GM12875 (cell line): ENCODE results near the gene COL8A2.

Source experiments
- H3K4me3 ChIP-seq: one replicate; pipeline ENCODE4 v1.5.1; 2011; ENCODE audit warnings: low read depth, low read length, control low read depth
- CTCF ChIP-seq: IDR thresholded peaks from 2 replicates; pipeline ENCODE4 v1.5.1; 2011; ENCODE audit warnings: low read depth, mild to moderate bottlenecking, control low read depth, inconsistent platforms, low read length, moderate library complexity, borderline replicate concordance; ENCODE audit not compliant: insufficient read depth

The COL8A2 gene

GRCh38 chr1:36144413-36144812 lies 19.4 kb upstream of the COL8A2 start:
- TF ChIP-seq CTCF, result no peak
- no peak overlapping the region for H3K4me3 ChIP-seq

- TF ChIP-seq CTCF, result no peak
- H3K4me3 ChIP-seq, result no peak overlapping the region
Measured at GRCh38 chr1:36143424-36143823, 18.4 kb upstream of the COL8A2 start.

- no peak for TF ChIP-seq CTCF
- H3K4me3 ChIP-seq, result no peak overlapping the region
Measured at GRCh38 chr1:36142121-36142520, 17.1 kb upstream of the COL8A2 start.

- TF ChIP-seq CTCF, result no peak
- H3K4me3 ChIP-seq, result no peak overlapping the region
Measured at GRCh38 chr1:36139521-36139920, 14.5 kb upstream of the COL8A2 start.

- TF ChIP-seq CTCF, result no peak
- no peak overlapping the region for H3K4me3 ChIP-seq
Measured at GRCh38 chr1:36137776-36138175, 12.8 kb upstream of the COL8A2 start.

- no peak overlapping the region for H3K4me3 ChIP-seq
- TF ChIP-seq CTCF, result no peak
Measured at GRCh38 chr1:36137226-36137625, 12.2 kb upstream of the COL8A2 start.

- TF ChIP-seq CTCF, result no peak
- H3K4me3 ChIP-seq, result no peak overlapping the region
Measured at GRCh38 chr1:36136535-36136934, 11.5 kb upstream of the COL8A2 start.
